ENCODE data around the gene ASCC1.

The ASCC1 gene

DNA sequence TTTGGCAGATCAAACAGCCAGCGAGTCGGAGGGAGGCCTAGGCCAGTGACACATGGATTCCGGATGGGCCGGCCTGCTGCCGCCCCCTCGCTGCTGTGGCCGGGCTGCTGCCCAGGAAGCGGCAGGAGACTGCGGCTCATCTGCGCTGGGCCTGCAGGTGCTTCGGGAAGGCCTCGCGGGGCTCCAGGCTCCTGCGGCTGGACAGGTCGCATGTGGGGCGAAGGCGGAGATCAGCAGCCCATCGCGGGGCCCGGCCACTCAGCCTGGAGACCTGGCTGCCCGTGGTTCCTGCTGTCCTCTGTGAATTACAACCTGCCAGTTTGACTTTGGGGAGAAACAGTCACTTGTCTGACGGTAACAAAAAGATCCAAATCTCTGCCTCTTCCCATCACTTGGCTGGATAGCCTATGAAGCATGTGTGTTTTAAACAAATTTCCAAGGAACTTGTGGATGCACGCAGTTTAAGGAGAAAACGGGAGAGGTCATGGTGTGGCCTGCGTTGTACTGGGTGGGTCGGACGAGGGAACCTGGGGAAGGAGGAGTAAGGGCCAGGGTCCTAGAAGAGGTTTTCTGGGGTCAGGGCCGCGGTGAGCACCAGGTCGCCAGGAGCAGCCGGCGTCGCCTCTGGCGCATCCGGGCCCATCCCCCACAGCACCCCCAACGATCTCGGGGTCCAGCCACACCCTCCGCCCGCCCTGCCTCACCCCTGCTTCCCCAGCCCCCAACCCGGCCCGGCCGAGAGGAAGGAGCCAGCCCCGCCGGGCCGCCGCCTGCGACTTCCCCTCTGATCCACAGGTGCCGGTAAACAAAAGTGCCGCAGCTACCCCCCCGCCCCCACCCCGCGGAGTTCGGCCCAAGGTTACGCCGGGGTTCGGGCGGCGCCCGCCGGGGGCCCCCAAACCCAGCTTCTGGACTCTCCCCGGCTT, 129.3 kb downstream of the ASCC1 start:
- H3K9me3 ChIP-seq (replicated peaks in 1 of 11): no peaks in the 10 kb centered on the region
- TF ChIP-seq Cebpa-rat (IDR thresholded peaks at IDR 0.05): no peak
- peaks cover 22 to 44% (median 35%) of the 10 kb centered on the region in 10 experiments for H3K4me1 ChIP-seq
- peaks cover 0 to 4% (median 0%) of the 10 kb centered on the region in 11 experiments; a peak in 1 of 22 replicates for H3K36me3 ChIP-seq
- H3K9ac ChIP-seq: peak overlapping the region in 7 of 11 experiments; percentile 6 to 55 (median 50); a peak in 8 of 22 replicates
- peaks cover 69 to 82% (median 77%) of the 10 kb centered on the region in 11 experiments for H3K27me3 ChIP-seq
- no peak overlapping the region for H3K27ac ChIP-seq
- peak overlapping the region; percentile 34 to 65 (median 49) for H3K4me3 ChIP-seq
- peak overlapping the region; percentile 64 to 88 (median 83) for H3K4me2 ChIP-seq
- H4K20me1 ChIP-seq: peaks cover 0 to 34% (median 11%) of the 10 kb centered on the region in 11 experiments; a peak in 10 of 22 replicates

DNA sequence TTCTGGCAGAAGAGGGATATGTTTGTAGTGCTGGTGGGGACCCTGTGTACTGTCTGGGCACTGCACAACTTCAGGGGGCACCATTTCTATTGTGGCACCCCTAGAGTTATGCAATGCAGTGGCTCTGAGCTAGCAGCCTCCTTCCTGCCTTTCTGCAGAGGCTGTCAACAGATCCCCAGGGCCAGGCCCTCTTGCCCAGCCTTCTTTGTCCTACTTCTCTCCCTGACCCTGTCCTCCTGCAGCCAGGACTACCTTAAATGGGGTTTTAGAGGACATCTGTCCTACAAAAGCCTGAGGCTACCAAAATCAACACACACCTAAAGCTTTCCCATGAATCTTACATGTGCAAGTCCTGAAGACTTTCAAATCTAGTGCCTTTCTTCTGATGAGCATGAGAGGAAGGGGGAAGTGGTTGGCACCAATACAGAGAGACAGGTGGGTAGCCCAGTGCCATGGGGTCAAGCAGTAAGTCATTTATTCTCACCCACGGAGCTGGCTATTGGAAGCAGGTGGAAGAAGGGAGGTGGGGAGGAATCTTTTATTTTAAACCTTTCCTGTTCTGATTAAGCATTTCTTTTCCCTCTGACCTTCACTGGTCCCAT, 130.1 kb downstream of the ASCC1 start:
- no peak overlapping the region for H3K4me3 ChIP-seq
- peaks cover 0 to 34% (median 11%) of the 10 kb centered on the region in 11 experiments; a peak in 10 of 22 replicates for H4K20me1 ChIP-seq
- H3K27me3 ChIP-seq: peaks cover 67 to 76% (median 72%) of the 10 kb centered on the region in 11 experiments
- no peak for TF ChIP-seq Cebpa-rat (IDR thresholded peaks at IDR 0.05)
- H3K4me2 ChIP-seq: peak overlapping the region in 5 of 11 experiments; percentile 64 to 88 (median 83); a peak in 8 of 22 replicates
- H3K27ac ChIP-seq: no peak overlapping the region
- peaks cover 22 to 49% (median 40%) of the 10 kb centered on the region in 10 experiments for H3K4me1 ChIP-seq
- H3K9ac ChIP-seq: no peak overlapping the region
- peaks cover 0 to 4% (median 0%) of the 10 kb centered on the region in 11 experiments; a peak in 1 of 22 replicates for H3K36me3 ChIP-seq
- no peaks in the 10 kb centered on the region for H3K9me3 ChIP-seq (replicated peaks in 1 of 11)

DNA sequence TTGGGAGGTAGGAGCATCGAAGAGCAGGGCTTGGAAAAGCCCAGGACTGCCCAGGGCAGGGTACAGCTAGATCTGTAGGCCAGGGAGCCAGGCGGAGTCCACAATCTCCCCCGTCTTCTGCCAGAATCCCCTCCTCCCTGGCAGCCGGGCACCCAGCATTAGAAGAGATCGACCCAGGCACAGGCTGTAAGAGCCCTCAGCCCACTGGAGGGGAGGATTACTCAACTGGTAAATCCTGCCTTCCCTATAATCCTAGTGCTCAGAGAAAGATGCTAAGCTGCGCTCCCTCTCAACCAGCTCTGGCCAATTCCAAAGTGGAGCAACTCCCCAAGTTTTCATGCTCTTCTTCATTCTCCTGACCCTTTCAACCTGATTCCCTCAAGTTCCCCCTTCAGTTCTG, 130.9 kb downstream of the ASCC1 start:
- Histone ChIP-seq H3K9me3 (replicated peaks in 1 of 11) (no peaks in the 10 kb centered on the region), H3K27ac (no peak overlapping the region), H3K27me3 (peaks cover 59 to 68% (median 64%) of the 10 kb centered on the region in 11 experiments), H3K4me1 (peaks cover 23 to 57% (median 47%) of the 10 kb centered on the region in 10 experiments), H3K4me3 (no peak overlapping the region), H3K4me2 (no peak overlapping the region), H4K20me1 (peaks cover 0 to 34% (median 11%) of the 10 kb centered on the region in 11 experiments; a peak in 10 of 22 replicates), H3K36me3 (peaks cover 0 to 4% (median 0%) of the 10 kb centered on the region in 11 experiments; a peak in 1 of 22 replicates), H3K9ac (no peak overlapping the region)
- TF ChIP-seq Cebpa-rat (IDR thresholded peaks at IDR 0.05): no peak

DNA sequence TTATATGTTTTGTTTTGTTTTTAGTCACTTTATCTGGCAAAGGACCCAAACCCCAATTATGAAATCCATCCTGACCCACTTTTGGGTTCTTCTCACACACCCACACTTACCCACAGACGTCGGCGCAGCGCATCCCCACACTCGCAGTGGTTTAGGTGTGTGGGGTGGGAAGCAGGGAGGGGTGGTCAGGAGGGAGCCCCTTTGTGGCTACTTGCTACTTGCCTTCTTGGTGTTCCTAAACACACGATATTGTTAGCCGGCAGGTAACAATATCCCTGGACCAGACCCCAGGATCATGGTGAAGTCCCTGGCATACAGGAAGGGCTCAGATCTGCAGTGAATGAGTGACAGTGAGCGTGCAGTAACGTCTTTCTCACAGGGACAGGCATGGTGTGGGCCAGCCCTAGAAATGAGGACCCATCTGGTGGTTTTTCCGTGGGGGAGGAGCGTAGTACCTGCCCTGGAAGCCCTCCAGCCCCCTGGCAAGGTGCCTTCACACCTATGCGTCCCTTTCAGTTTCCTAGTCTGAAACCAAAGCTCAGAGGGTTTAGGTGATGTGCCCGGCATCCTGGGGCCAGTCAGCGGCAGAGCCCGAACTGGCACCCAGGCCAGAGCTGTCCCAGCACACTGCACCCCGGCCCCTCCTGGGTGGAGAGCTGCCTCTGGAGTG, 132.2 kb downstream of the ASCC1 start:
- peaks cover 0 to 4% (median 0%) of the 10 kb centered on the region in 11 experiments; a peak in 1 of 22 replicates for H3K36me3 ChIP-seq
- peaks cover 46 to 55% (median 52%) of the 10 kb centered on the region in 11 experiments for H3K27me3 ChIP-seq
- no peak overlapping the region for H3K4me2 ChIP-seq
- H3K4me1 ChIP-seq: peaks cover 34 to 62% (median 53%) of the 10 kb centered on the region in 10 experiments
- H3K9ac ChIP-seq: no peak overlapping the region
- H4K20me1 ChIP-seq: peaks cover 0 to 32% (median 11%) of the 10 kb centered on the region in 11 experiments; a peak in 10 of 22 replicates
- H3K4me3 ChIP-seq: no peak overlapping the region
- H3K9me3 ChIP-seq (replicated peaks in 1 of 11): no peaks in the 10 kb centered on the region
- no peak overlapping the region for H3K27ac ChIP-seq
- TF ChIP-seq Cebpa-rat (IDR thresholded peaks at IDR 0.05): no peak

DNA sequence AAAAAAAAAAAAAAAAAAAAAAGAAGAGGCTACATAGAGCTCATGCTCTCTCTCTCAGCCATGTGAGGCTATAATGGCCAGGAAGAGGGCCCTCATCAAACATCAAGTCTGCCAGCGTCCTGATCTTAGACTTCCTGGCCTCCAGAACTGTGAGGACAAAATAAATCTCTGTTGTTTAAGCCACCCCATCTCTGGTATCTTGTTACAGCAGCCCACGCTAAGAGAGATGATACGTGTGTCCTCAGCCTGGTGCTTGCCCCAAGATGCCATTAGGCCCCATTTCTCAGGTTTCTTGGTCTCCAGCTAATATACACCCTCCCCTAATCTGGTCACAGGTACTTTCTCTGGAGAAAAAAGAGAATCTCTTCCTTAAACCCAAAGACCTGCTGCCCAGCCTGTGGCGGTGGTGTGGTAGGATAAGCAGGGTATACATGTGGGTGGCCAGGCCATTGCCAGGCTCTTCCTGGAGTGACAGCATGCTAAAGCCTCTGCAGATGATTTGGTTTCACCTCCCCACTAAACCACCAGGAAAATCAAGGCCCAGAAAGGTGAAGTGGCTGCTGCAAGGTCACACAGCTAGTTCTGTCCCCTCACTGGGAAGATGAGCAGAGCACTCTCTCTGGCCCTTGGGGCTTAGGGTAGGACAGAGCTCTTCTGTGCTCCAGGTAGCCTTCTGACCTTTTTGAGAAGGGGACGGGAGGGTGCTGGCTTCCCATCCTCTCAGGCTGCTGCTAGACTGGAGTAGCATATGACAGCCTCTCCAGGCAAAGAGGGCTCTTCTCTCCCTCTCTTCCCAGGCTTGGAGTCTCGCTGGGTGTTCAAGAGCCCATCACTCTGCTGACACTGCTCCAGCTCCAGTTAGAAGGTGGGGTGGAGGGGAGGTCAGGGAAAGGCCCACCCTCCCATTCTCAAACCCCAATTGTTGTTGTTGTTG, 133.0 kb downstream of the ASCC1 start:
- no peak overlapping the region for H3K27ac ChIP-seq
- peaks cover 26 to 58% (median 49%) of the 10 kb centered on the region in 10 experiments for H3K4me1 ChIP-seq

DNA sequence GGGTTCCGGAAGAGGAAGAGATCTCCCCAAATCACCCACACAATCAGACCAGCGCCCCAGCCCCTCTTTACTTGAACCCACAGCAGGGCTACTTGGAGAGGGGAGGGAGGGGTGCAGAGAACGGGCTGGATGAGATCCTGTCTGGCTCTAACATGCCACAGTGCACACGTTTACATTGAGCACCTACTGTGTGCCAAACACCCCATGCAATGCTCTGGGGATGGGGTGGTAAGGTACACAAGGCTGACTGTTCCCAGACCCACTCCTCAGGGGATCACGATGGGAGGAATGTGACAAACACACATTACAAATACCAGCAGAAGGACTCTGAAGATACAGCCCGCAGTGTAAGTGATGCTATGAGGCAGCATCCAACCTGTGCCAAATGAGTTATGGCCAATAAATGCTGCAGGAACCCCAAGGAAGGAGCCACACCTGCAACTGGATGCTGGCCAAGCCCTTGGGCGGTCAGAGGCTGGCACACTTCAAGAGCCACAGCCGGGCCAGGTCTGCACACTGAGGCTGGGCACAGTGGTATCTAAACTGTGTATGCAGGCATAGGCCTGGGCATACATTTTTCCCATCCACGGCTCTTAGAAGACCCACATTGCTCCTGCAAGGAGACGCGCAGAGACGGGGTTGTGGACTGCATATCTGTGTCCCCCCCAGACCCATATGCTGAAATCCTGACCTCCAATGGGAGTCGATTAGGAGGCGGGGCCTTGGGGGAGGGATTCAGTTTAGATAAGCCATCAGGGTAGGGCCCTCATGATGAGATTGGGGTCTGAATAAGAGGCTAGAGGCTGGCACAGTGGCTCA, 134.1 kb downstream of the ASCC1 start:
- peaks cover 0 to 4% (median 0%) of the 10 kb centered on the region in 11 experiments; a peak in 1 of 22 replicates for H3K36me3 ChIP-seq
- H3K9me3 ChIP-seq (replicated peaks in 1 of 11): no peaks in the 10 kb centered on the region
- H3K27me3 ChIP-seq: peaks cover 27 to 36% (median 32%) of the 10 kb centered on the region in 11 experiments
- no peak overlapping the region for H3K4me3 ChIP-seq
- no peak for TF ChIP-seq Cebpa-rat (IDR thresholded peaks at IDR 0.05)
- no peak overlapping the region for H3K27ac ChIP-seq
- H4K20me1 ChIP-seq: peaks cover 0 to 13% (median 0%) of the 10 kb centered on the region in 11 experiments; a peak in 6 of 22 replicates
- H3K4me1 ChIP-seq: peaks cover 14 to 47% (median 37%) of the 10 kb centered on the region in 10 experiments
- peak overlapping the region in 1 of 11 experiments; percentile 88; a peak in 1 of 22 replicates for H3K4me2 ChIP-seq
- no peak overlapping the region for H3K9ac ChIP-seq

More for the DNA sequence above, 133.0 kb downstream of the ASCC1 start:
- peaks cover 38 to 47% (median 44%) of the 10 kb centered on the region in 11 experiments for H3K27me3 ChIP-seq
- no peaks in the 10 kb centered on the region for H3K9me3 ChIP-seq (replicated peaks in 1 of 11)
- H3K4me2 ChIP-seq: no peak overlapping the region
- H3K9ac ChIP-seq: no peak overlapping the region
- H4K20me1 ChIP-seq: peaks cover 0 to 24% (median 9%) of the 10 kb centered on the region in 11 experiments; a peak in 10 of 22 replicates
- H3K36me3 ChIP-seq: peaks cover 0 to 4% (median 0%) of the 10 kb centered on the region in 11 experiments; a peak in 1 of 22 replicates
- H3K4me3 ChIP-seq: no peak overlapping the region
- no peak for TF ChIP-seq Cebpa-rat (IDR thresholded peaks at IDR 0.05)

DNA sequence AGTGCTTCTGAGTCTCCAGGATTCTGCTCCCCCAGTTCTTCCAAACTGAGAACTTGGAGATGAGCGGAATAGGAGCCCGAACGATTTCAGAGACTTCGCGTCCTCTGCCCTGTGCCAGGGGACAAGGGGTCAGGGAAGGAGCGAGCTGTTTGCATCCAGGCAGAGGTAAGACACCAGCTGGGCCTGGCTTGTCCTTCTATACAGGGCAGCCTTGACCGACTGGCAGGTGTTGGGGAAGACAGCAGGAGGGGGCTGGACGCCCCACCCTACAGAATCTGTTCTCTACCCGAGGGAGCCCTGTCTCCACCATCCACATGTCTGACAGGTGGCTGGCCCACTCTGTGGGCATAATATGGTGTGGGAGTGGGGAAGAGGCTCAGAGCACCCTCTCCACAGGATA, 134.9 kb downstream of the ASCC1 start:
- peak overlapping the region in 1 of 11 experiments; percentile 8; a peak in 1 of 22 replicates for H3K9ac ChIP-seq
- H3K4me2 ChIP-seq: peak overlapping the region in 4 of 11 experiments; percentile 65 to 91 (median 84); a peak in 5 of 22 replicates
- no peak for TF ChIP-seq Cebpa-rat (IDR thresholded peaks at IDR 0.05)
- H3K9me3 ChIP-seq (replicated peaks in 1 of 11): no peaks in the 10 kb centered on the region
- H4K20me1 ChIP-seq: peaks cover 0 to 9% (median 0%) of the 10 kb centered on the region in 11 experiments; a peak in 5 of 22 replicates
- H3K27me3 ChIP-seq: peaks cover 19 to 28% (median 25%) of the 10 kb centered on the region in 11 experiments
- H3K36me3 ChIP-seq: no peaks in the 10 kb centered on the region
- peaks cover 12 to 41% (median 32%) of the 10 kb centered on the region in 10 experiments for H3K4me1 ChIP-seq
- H3K4me3 ChIP-seq: no peak overlapping the region
- H3K27ac ChIP-seq: no peak overlapping the region

Measured in BLaER1 treated with 17β-estradiol and CSF1 and Interleukin-3, amounts not matched to agents 10 nM and 100 nM (cell line).